Heart right ventricle (tissue), 16 donors: ENCODE measurements around the gene URI1. TPM values are rescaled to one million over a fixed set of nuclear protein-coding genes. Genes with fewer than 3 reads are reported as not detected.

Experiments used
- ATAC-seq, 8 donors: fragments of 200-7000 bp; cut with Tn5 transposase; one replicate each; pipeline ENCODE4 v1.9.1; 2020; ENCODE audit warnings: mild to moderate bottlenecking in 8 of 8, moderate library complexity in 8 of 8, moderate number of reproducible peaks in 1 of 8
- DNase-seq, 2 donors: peaks; one replicate each; pipeline ENCODE4 v3.0.0-alpha.2; 2020
- H3K27ac ChIP-seq, 10 donors: fragments of 200-600 bp; sonication (generic) in 2 of 10; one replicate each; pipeline versions ENCODE4 v1.5.0 to v1.8.0; 2020 to 2022; ENCODE audit warnings: mild to moderate bottlenecking in 3 of 10
- H3K27me3 ChIP-seq, 7 donors: fragments of 200-600 bp; one replicate each; pipeline ENCODE4 v1.8.0; 2021 to 2022; ENCODE audit warnings: mild to moderate bottlenecking in 2 of 7
- H3K36me3 ChIP-seq, 9 donors: fragments of 200-600 bp; sonication (generic) in 1 of 9; one replicate each; pipeline versions ENCODE4 v1.5.0 to v1.8.0; 2020 to 2022; ENCODE audit warnings: mild to moderate bottlenecking in 2 of 9
- H3K4me1 ChIP-seq, 9 donors: fragments of 200-600 bp; sonication (generic) in 1 of 9; one replicate each; pipeline versions ENCODE4 v1.5.0 to v1.8.0; 2020 to 2022; ENCODE audit warnings: mild to moderate bottlenecking in 4 of 9
- H3K4me3 ChIP-seq, 10 donors: fragments of 200-600 bp; sonication (generic) in 2 of 10; one replicate each; pipeline versions ENCODE4 v1.5.0 to v1.8.0; 2020 to 2022; ENCODE audit warnings: mild to moderate bottlenecking in 7 of 10, moderate library complexity in 2 of 10
- H3K9me3 ChIP-seq, 11 donors: fragments of 200-600 bp in 10 of 11; sonication (generic) in 2 of 11; one replicate each; pipeline versions ENCODE4 v1.5.0 to v1.8.0; 2013 to 2022; ENCODE audit warnings: mild to moderate bottlenecking in 2 of 11, control low read depth in 1 of 11, moderate library complexity in 1 of 11
- WGBS, 2 donors: extraction: QIAGEN DNeasy Blood & Tissue Kit; methylation state at CpG; one replicate each; pipeline ENCODE4 v1.1.7; 2013; ENCODE audit warnings: inconsistent platforms in 1 of 2; 5-methylcytosine and 5-hydroxymethylcytosine counted together
- intact Hi-C, 10 donors: fragments of 100-400 bp; cut with DNase I; formaldehyde crosslinking; loops; one replicate each; pipeline versions ENCODE4 v1.11.1 to v1.14.2; 2022
- polyA plus RNA-seq, 2 donors: library from polyadenylated mRNA; stranded (reverse); fragments of 200-250 nt; gene quantifications; one replicate each; pipeline ENCODE4 v1.2.3, GENCODE V29; 2013
- total RNA-seq, 10 donors: library from RNA; stranded (reverse); fragmentation: NEBNext Ultra II Directional in 3 of 10; extraction: Animal tissue kit (Norgen Biotek cat#: 25700) in 3 of 10; gene quantifications; one replicate each; pipeline versions ENCODE4 v1.2.1 to v1.2.4, GENCODE V29; 2021 to 2023
- TF ChIP-seq, protein P1 (sequence below), 9 donors: fragments of 200-600 bp; sonication (generic) in 2 of 9; IDR thresholded peaks; one replicate each; pipeline versions ENCODE4 v1.5.0 to v1.8.0; 2021 to 2022; ENCODE audit warnings: antibody characterized with exemption in 9 of 9, mild to moderate bottlenecking in 5 of 9, moderate library complexity in 1 of 9
- donor health status: Arrhythmogenic right ventricular cardiomyopathy.
- donor health status: ischemic (EF 13 %, LVEDD 7.1; RV severe dilation, severe dysfunction).
- donor health status: healthy with polysubstance abuse.
- donor health status: DM: no; HTN: yes; CAD: no.
- donor health status: DM: no; HTN: no; CAD: no.
- donor health status: ischemic (EF 25% LVEDD 6.9; RV normal size, moderate dysfunction).
- donor health status: ischemic (EF 25% LVEDD 5.7; RV mildly dilated, moderate dysfunction).
- donor health status: healthy.
- donor health status: DM: yes; HTN: yes; CAD: no.
- donor health status: Ischemic cardiomyopathy.
- donor health status: ischemic (EF 35%, LVEDD 5.7; RV mildly dilated, moderate dysfunction).
- donor health status: nonischemic (EF 11% LVEDD 7.7; RV severe dilation, severe dysfunction).
- donor health status: DM: yes; HTN: yes; CAD: no.
- donor health status: PGD.
- donor health status: ischemic (EF 29% LVEDD 5.4; RV normal size, mild dysfunction).
- donor health status: nonischemic (EF 23%, LVEDD 6.1; RV moderate dilation, normal function).

Gene URI1
- total and polyA plus RNA-seq, 12 donors: 10.2 to 47.7 (median 41.9) TPM

- intact Hi-C loops: no loop called here
- WGBS, 2 donors: 78 to 79% methylated on average over 16 of the region's 16 CpGs
- Histone ChIP-seq H3K27me3 (peaks cover 0 to 13% (median 0%) of the 10 kb centered on the region in 7 donors), H3K4me3 (no peak overlapping the region), H3K27ac (no peak overlapping the region), H3K36me3 (no peaks in the 10 kb centered on the region), H3K9me3 (no peaks in the 10 kb centered on the region), H3K4me1 (no peaks in the 10 kb centered on the region)
- DNase-seq (no peak), ATAC-seq (peak in 1 of 8 donors; percentile 29)
- TF ChIP-seq, protein P1, sequence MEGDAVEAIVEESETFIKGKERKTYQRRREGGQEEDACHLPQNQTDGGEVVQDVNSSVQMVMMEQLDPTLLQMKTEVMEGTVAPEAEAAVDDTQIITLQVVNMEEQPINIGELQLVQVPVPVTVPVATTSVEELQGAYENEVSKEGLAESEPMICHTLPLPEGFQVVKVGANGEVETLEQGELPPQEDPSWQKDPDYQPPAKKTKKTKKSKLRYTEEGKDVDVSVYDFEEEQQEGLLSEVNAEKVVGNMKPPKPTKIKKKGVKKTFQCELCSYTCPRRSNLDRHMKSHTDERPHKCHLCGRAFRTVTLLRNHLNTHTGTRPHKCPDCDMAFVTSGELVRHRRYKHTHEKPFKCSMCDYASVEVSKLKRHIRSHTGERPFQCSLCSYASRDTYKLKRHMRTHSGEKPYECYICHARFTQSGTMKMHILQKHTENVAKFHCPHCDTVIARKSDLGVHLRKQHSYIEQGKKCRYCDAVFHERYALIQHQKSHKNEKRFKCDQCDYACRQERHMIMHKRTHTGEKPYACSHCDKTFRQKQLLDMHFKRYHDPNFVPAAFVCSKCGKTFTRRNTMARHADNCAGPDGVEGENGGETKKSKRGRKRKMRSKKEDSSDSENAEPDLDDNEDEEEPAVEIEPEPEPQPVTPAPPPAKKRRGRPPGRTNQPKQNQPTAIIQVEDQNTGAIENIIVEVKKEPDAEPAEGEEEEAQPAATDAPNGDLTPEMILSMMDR (IDR thresholded peaks at IDR 0.05): no peak
Measured at GRCh38 chr19:30062065-30062906, 120.2 kb downstream of the URI1 start.

- intact Hi-C loops: no loop called here
- TF ChIP-seq, protein P1 (IDR thresholded peaks at IDR 0.05): no peak
- Histone ChIP-seq H3K36me3 (no peaks in the 10 kb centered on the region), H3K4me1 (no peaks in the 10 kb centered on the region), H3K27ac (no peak overlapping the region), H3K4me3 (no peak overlapping the region), H3K9me3 (no peaks in the 10 kb centered on the region), H3K27me3 (peaks cover 0 to 13% (median 0%) of the 10 kb centered on the region in 7 donors)
- DNase-seq (no peak), ATAC-seq (peak in 1 of 8 donors; percentile 54)
- WGBS, 2 donors: 76 to 82% methylated on average over 11 of the region's 11 CpGs
Measured at GRCh38 chr19:30062907-30063649, 121.0 kb downstream of the URI1 start.

DNA sequence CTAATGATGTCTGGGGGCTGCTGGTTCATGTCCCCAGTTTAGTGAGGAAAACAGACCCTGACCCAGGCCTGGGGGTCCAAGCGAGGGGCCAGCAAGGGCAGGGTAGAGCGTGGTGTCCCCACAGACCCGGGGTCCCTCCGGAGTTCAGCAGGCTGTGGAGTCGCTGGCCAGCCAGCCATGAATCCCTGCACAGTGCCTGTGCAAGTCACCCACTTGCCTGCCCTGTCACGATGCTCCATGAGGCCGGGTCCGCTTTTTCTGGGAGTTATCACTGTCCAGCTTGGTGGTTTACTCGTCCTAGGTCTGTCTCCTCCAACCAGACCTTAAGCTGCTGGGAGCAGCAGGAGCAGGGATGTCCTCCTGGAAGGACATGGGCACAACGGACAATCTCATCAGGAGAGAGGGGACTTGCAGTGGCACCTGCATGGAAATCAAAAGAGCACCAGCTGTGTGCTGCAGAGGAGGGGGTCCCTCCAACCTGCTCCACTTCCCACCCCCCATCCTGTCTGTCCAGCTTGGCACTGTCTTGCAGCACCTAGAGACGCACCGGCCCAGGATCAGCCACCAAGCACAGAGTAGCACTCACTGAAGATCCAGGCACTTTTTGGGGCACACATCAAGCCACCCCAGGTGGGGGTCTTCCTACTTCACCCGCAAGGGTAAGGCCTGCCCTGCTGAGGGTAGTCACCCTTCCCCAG is 121.8 kb downstream of the URI1 start:
- Histone ChIP-seq H3K9me3 (no peaks in the 10 kb centered on the region), H3K4me1 (no peaks in the 10 kb centered on the region), H3K27me3 (peaks cover 0 to 13% (median 0%) of the 10 kb centered on the region in 7 donors), H3K4me3 (no peak overlapping the region), H3K27ac (no peak overlapping the region), H3K36me3 (no peaks in the 10 kb centered on the region)
- TF ChIP-seq, protein P1 (IDR thresholded peaks at IDR 0.05): no peak
- no peak for DNase-seq
- intact Hi-C loops: no loop called here
- ATAC-seq: no peak
- WGBS, 2 donors: 84 to 93% methylated on average over 13 of the region's 13 CpGs

DNA sequence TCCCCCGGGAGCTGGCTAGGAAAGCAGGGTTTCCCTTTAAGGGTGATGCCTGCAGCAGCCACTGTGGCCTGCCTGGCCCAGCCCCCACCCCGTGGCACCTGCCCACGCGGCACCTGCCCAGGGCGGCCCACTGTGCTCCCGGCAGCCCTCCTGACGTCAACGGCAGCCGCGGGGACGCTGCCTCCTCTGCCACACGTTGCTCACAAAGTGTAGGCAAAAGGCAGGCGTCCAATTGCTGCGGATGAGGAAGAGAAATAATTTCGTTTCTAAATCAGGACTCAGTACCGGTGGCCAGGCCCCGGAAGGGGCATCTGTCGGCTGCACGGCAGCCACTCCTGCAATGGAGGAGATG is 122.3 kb downstream of the URI1 start:
- WGBS, 2 donors: 73 to 81% methylated on average over 19 of the region's 19 CpGs
- Histone ChIP-seq H3K4me1 (no peaks in the 10 kb centered on the region), H3K36me3 (no peaks in the 10 kb centered on the region), H3K27ac (no peak overlapping the region), H3K27me3 (peaks cover 0 to 13% (median 0%) of the 10 kb centered on the region in 7 donors), H3K9me3 (no peaks in the 10 kb centered on the region), H3K4me3 (no peak overlapping the region)
- TF ChIP-seq, protein P1 (IDR thresholded peaks at IDR 0.05): no peak
- intact Hi-C loops: no loop called here
- ATAC-seq: no peak
- no peak for DNase-seq
